ENCODE measurements around the gene NEUROD2. TPM values are rescaled to one million over a fixed set of nuclear protein-coding genes. Genes with fewer than 3 reads are reported as not detected.

NEUROD2 gene
- total and polyA plus RNA-seq, 10 of the 15 experiments (the other 5 are each of a cell fraction or from before 2014, with no cell fraction given): not detected

- Histone ChIP-seq H3K27ac (ENCODE audit: control insufficient read depth, insufficient read depth) (no peak overlapping the region), H3K9me3 (replicated peaks; ENCODE audit: control insufficient read depth, insufficient read depth, low read length) (no peaks in the 10 kb centered on the region), H3K4me3 (no peak overlapping the region), H2AFZ (ENCODE audit: control insufficient read depth, low read depth, low read length) (no peak overlapping the region), H3K27me3 (replicated peaks in 1 of 2; ENCODE audit: control insufficient read depth in 2 of 2, insufficient read depth in 2 of 2, low read length in 1 of 2) (peaks cover 25 to 33% of the 10 kb centered on the region in 2 experiments), H3K4me2 (ENCODE audit: control insufficient read depth, insufficient read depth) (no peak overlapping the region), H4K20me1 (ENCODE audit: control insufficient read depth, insufficient read depth) (no peaks in the 10 kb centered on the region), H3K4me1 (ENCODE audit: control insufficient read depth, insufficient read depth, low read length) (peaks cover 6% of the 10 kb centered on the region; the same call in 1 of the 2 replicates), H3K9ac (ENCODE audit: control insufficient read depth, insufficient read depth, low read length) (no peak overlapping the region), H3K79me2 (ENCODE audit: control insufficient read depth, insufficient read depth, low read length) (no peaks in the 10 kb centered on the region), H3K36me3 (ENCODE audit: control insufficient read depth in 2 of 2, insufficient read depth in 2 of 2, low read length in 1 of 2) (no peaks in the 10 kb centered on the region)
- in situ Hi-C loops (cut with MboI) (no loop called here), intact Hi-C loops (cut with micrococcal nuclease; ENCODE audit: unreplicated experiment) (no loop called here)
- BruUV-seq (replicated peaks): no TSS peak
- 6% methylated on average over 50 of the region's 66 CpGs for WGBS (ENCODE audit: insufficient coverage, insufficient replicate concordance, low lambda C conversion rate, missing lambda C conversion rate)
- ChIA-PET RAD21 (ENCODE audit: unreplicated experiment) (no interaction called here), SMC1A (ENCODE audit: uncharacterized antibody, unreplicated experiment) (no interaction called here), POLR2A (no interaction called here), CTCF (no interaction called here)
- DNase-seq (ENCODE audit: low read depth, low spot score): no peak
- no peak for FAIRE-seq
- no peak for TF ChIP-seq BACH1 (IDR thresholded peaks at IDR 0.05; ENCODE audit: borderline replicate concordance)
- TF ChIP-seq, protein P1, sequence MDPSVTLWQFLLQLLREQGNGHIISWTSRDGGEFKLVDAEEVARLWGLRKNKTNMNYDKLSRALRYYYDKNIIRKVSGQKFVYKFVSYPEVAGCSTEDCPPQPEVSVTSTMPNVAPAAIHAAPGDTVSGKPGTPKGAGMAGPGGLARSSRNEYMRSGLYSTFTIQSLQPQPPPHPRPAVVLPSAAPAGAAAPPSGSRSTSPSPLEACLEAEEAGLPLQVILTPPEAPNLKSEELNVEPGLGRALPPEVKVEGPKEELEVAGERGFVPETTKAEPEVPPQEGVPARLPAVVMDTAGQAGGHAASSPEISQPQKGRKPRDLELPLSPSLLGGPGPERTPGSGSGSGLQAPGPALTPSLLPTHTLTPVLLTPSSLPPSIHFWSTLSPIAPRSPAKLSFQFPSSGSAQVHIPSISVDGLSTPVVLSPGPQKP (IDR thresholded peaks at IDR 0.05; ENCODE audit: low read depth, low read length): no peak
- TF ChIP-seq MTA3 (IDR thresholded peaks at IDR 0.05; ENCODE audit: borderline replicate concordance, low read length): no peak
- no peak for TF ChIP-seq PKNOX1 (IDR thresholded peaks at IDR 0.05)
- TF ChIP-seq GATAD2B (conservative IDR thresholded peaks at IDR 0.05; ENCODE audit: low read depth): no peak
- TF ChIP-seq SP1 (IDR thresholded peaks at IDR 0.05; ENCODE audit: low read depth, low read length): no peak
- no peak for TF ChIP-seq PAX5 (IDR thresholded peaks at IDR 0.05; ENCODE audit: borderline replicate concordance, low read depth, low read length)
- TF ChIP-seq, protein P2, sequence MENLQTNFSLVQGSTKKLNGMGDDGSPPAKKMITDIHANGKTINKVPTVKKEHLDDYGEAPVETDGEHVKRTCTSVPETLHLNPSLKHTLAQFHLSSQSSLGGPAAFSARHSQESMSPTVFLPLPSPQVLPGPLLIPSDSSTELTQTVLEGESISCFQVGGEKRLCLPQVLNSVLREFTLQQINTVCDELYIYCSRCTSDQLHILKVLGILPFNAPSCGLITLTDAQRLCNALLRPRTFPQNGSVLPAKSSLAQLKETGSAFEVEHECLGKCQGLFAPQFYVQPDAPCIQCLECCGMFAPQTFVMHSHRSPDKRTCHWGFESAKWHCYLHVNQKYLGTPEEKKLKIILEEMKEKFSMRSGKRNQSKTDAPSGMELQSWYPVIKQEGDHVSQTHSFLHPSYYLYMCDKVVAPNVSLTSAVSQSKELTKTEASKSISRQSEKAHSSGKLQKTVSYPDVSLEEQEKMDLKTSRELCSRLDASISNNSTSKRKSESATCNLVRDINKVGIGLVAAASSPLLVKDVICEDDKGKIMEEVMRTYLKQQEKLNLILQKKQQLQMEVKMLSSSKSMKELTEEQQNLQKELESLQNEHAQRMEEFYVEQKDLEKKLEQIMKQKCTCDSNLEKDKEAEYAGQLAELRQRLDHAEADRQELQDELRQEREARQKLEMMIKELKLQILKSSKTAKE (IDR thresholded peaks at IDR 0.05; ENCODE audit: low read depth, poor library complexity, severe bottlenecking): no peak
- no peak for ATAC-seq
Measured at GRCh38 chr17:39606434-39607056, 1.2 kb downstream of the NEUROD2 start.

All from GM12878 (cell line).